HG03139 (cell line): ENCODE measurements around the gene ACAP1.
"Not testable (repeated sequence)": the region's sequence is repeated elsewhere in the genome, so short reads cannot be mapped to it uniquely, and the experiment has no call there.

Experiments used
- ATAC-seq: cut with Tn5 transposase; IDR thresholded peaks from one replicate; pipeline ENCODE4 v1.9.1; 2021; ENCODE audit not compliant: unreplicated experiment

Gene ACAP1

GRCh38 chr17:7328840-7329373 is 7.4 kb upstream of the ACAP1 start, which contains the start of gene NEURL4:
Gene NEURL4 (minus strand): TSS chr17:7329335. CDS start chr17:7329312, 23 bp downstream.
- ATAC-seq: peak; percentile 13

- ATAC-seq: peak; percentile 47
These were observed 6.8 kb upstream of the ACAP1 start for GRCh38 chr17:7329374-7329996.

- peak; percentile 33 for ATAC-seq
These were observed 6.2 kb upstream of the ACAP1 start for GRCh38 chr17:7329997-7330637.

GRCh38 chr17:7330638-7331015 is 5.7 kb upstream of the ACAP1 start:
- ATAC-seq: no peak

GRCh38 chr17:7332111-7332510 is 4.2 kb upstream of the ACAP1 start:
- ATAC-seq: no peak

GRCh38 chr17:7332600-7333069 is 3.7 kb upstream of the ACAP1 start:
- ATAC-seq: not testable (repeated sequence)

GRCh38 chr17:7334938-7335538 is 1.3 kb upstream of the ACAP1 start:
- no peak for ATAC-seq

GRCh38 chr17:7335765-7336164 is 564 bp upstream of the ACAP1 start:
- ATAC-seq: not testable (repeated sequence)

- not testable (repeated sequence) for ATAC-seq
These were observed 1.3 kb downstream of the ACAP1 start for GRCh38 chr17:7337600-7337999.

GRCh38 chr17:7340179-7340578 is 3.9 kb downstream of the ACAP1 start:
- no peak for ATAC-seq

GRCh38 chr17:7341842-7342241 is 5.5 kb downstream of the ACAP1 start:
- ATAC-seq: no peak

- ATAC-seq: no peak
These were observed 6.9 kb downstream of the ACAP1 start for GRCh38 chr17:7343250-7343649.

GRCh38 chr17:7346761-7347614 is 10.7 kb downstream of the ACAP1 start:
- ATAC-seq: no peak

- no peak for ATAC-seq
These were observed 11.5 kb downstream of the ACAP1 start for GRCh38 chr17:7347630-7348477.

- no peak for ATAC-seq
These were observed 12.3 kb downstream of the ACAP1 start for GRCh38 chr17:7348478-7349242.

- peak; percentile 50 for ATAC-seq
These were observed 15.6 kb downstream of the ACAP1 start, which contains the start of gene KCTD11 for GRCh38 chr17:7351665-7352502. Gene KCTD11 (plus strand): TSS chr17:7352162.

- no peak for ATAC-seq
These were observed 16.2 kb downstream of the ACAP1 start for GRCh38 chr17:7352503-7352889.

GRCh38 chr17:7352910-7353635 is 16.7 kb downstream of the ACAP1 start:
- ATAC-seq: no peak
